H7 (cell line): ENCODE measurements around the gene IFITM5. TPM values are rescaled to one million over a fixed set of nuclear protein-coding genes. Genes with fewer than 3 reads are reported as not detected.
"Not testable (repeated sequence)": the region's sequence is repeated elsewhere in the genome, so short reads cannot be mapped to it uniquely, and the experiment has no call there.

ENCODE experiments used
- DNase-seq: peaks from one replicate; pipeline ENCODE4 v3.0.0; 2012
- H3K27me3 ChIP-seq: 2 replicates; pipeline ENCODE4 v1.6.0; 2011; ENCODE audit warnings: mild to moderate bottlenecking, low read length; ENCODE audit not compliant: control insufficient read depth, insufficient read depth
- H3K36me3 ChIP-seq: replicated peaks from 2 replicates; pipeline ENCODE4 v1.5.1; 2011; ENCODE audit warnings: low read length; ENCODE audit not compliant: control insufficient read depth, insufficient read depth
- H3K4me3 ChIP-seq: 2 replicates; pipeline ENCODE4 v1.5.1; 2011; ENCODE audit warnings: low read depth, mild to moderate bottlenecking, control low read depth, low read length, moderate library complexity; ENCODE audit not compliant: insufficient read depth
- total RNA-seq: library from RNA; depleted of rRNA; stranded (reverse); fragments of >200 nt; shearing (Covaris generic); gene quantifications from 2 replicates; pipeline ENCODE4 v1.2.3, GENCODE V29; 2014

Gene IFITM5
- total RNA-seq, 1 experiment from 2014 or later: not detected

- H3K27me3 ChIP-seq: no peaks in the 10 kb centered on the region
- H3K36me3 ChIP-seq: no peaks in the 10 kb centered on the region
- no peak for DNase-seq
- no peak overlapping the region for H3K4me3 ChIP-seq
Measured at GRCh38 chr11:331358-332060, 32.2 kb upstream of the IFITM5 start.

- Histone ChIP-seq H3K27me3 (no peaks in the 10 kb centered on the region), H3K4me3 (no peak overlapping the region), H3K36me3 (no peaks in the 10 kb centered on the region)
- peak; percentile 29 for DNase-seq
Measured at GRCh38 chr11:330694-331357, 31.5 kb upstream of the IFITM5 start.

GRCh38 chr11:330307-330693 is 31.0 kb upstream of the IFITM5 start:
- Histone ChIP-seq H3K4me3 (no peak overlapping the region), H3K27me3 (no peaks in the 10 kb centered on the region), H3K36me3 (no peaks in the 10 kb centered on the region)
- no peak for DNase-seq

GRCh38 chr11:329886-330253 is 30.5 kb upstream of the IFITM5 start:
- Histone ChIP-seq H3K4me3 (no peak overlapping the region), H3K36me3 (no peaks in the 10 kb centered on the region), H3K27me3 (no peaks in the 10 kb centered on the region)
- DNase-seq: no peak

GRCh38 chr11:328516-329100 is 29.3 kb upstream of the IFITM5 start:
- DNase-seq, H3K4me3 ChIP-seq, H3K36me3 ChIP-seq, H3K27me3 ChIP-seq: not testable (repeated sequence)

- Histone ChIP-seq H3K27me3 (no peaks in the 10 kb centered on the region), H3K4me3 (no peak overlapping the region), H3K36me3 (no peaks in the 10 kb centered on the region)
- DNase-seq: peak; percentile 30
Measured at GRCh38 chr11:328012-328411, 28.7 kb upstream of the IFITM5 start.

GRCh38 chr11:327581-327923 is 28.2 kb upstream of the IFITM5 start:
- Histone ChIP-seq H3K4me3 (no peak overlapping the region), H3K36me3 (no peaks in the 10 kb centered on the region), H3K27me3 (no peaks in the 10 kb centered on the region)
- no peak for DNase-seq

- H3K4me3 ChIP-seq: no peak overlapping the region
- H3K36me3 ChIP-seq: no peaks in the 10 kb centered on the region
- DNase-seq: peak; percentile 35
- no peaks in the 10 kb centered on the region for H3K27me3 ChIP-seq
Measured at GRCh38 chr11:326842-327580, 27.7 kb upstream of the IFITM5 start.

GRCh38 chr11:326592-326841 is 27.2 kb upstream of the IFITM5 start:
- DNase-seq: no peak

GRCh38 chr11:325796-326591 is 26.7 kb upstream of the IFITM5 start:
- DNase-seq: no peak
- H3K27me3 ChIP-seq: no peaks in the 10 kb centered on the region
- H3K36me3 ChIP-seq: no peaks in the 10 kb centered on the region
- H3K4me3 ChIP-seq: no peak overlapping the region

More at GRCh38 chr11:326592-326841, 27.2 kb upstream of the IFITM5 start:
- Histone ChIP-seq H3K36me3 (no peaks in the 10 kb centered on the region), H3K27me3 (no peaks in the 10 kb centered on the region), H3K4me3 (no peak overlapping the region)

- H3K27me3 ChIP-seq, H3K36me3 ChIP-seq, H3K4me3 ChIP-seq, DNase-seq: not testable (repeated sequence)
Measured at GRCh38 chr11:324593-325517, 25.5 kb upstream of the IFITM5 start.

- Histone ChIP-seq H3K27me3 (no peaks in the 10 kb centered on the region), H3K4me3 (no peak overlapping the region), H3K36me3 (no peaks in the 10 kb centered on the region; the same call in 1 of the 2 replicates)
- DNase-seq: peak; percentile 51
Measured at GRCh38 chr11:324156-324555, 24.8 kb upstream of the IFITM5 start.

- H3K27me3 ChIP-seq, H3K36me3 ChIP-seq, DNase-seq: not testable (repeated sequence)
- peak overlapping the region; percentile 61 for H3K4me3 ChIP-seq
Measured at GRCh38 chr11:319888-320273, 20.6 kb upstream of the IFITM5 start.
